ENCODE measurements around the gene PPP1R3E. TPM values are rescaled to one million over a fixed set of nuclear protein-coding genes. Genes with fewer than 3 reads are reported as not detected.

The PPP1R3E gene
- total RNA-seq, 1 donor from 2014 or later: 16.9 TPM

DNA sequence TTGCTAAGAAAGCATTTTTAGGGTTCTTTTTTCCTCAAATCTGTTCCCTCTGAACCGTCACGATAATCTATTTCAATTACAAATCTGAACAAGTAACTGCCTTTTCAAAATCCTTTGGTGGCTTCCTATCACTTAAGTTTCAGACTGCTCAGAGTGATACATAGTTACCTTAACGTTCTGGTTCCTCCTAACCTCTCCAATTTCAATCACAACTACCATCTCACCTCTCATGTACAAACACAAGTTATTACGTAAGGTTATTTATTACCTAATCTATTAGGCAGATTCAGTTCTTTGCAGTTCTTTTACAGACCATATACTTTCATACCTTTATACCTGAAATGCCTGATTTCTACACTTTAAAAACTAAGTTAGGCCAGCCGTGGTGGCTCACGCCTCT is 52.8 kb downstream of the PPP1R3E start:
- no peak for ATAC-seq
- H3K27ac ChIP-seq: no peak overlapping the region
- no peaks in the 10 kb centered on the region for H3K4me1 ChIP-seq
- intact Hi-C loops (cut with DNase I): no loop called here
- H3K9me3 ChIP-seq: no peaks in the 10 kb centered on the region
- H3K4me3 ChIP-seq: no peak overlapping the region
- no peaks in the 10 kb centered on the region for H3K36me3 ChIP-seq
- TF ChIP-seq, protein P1, sequence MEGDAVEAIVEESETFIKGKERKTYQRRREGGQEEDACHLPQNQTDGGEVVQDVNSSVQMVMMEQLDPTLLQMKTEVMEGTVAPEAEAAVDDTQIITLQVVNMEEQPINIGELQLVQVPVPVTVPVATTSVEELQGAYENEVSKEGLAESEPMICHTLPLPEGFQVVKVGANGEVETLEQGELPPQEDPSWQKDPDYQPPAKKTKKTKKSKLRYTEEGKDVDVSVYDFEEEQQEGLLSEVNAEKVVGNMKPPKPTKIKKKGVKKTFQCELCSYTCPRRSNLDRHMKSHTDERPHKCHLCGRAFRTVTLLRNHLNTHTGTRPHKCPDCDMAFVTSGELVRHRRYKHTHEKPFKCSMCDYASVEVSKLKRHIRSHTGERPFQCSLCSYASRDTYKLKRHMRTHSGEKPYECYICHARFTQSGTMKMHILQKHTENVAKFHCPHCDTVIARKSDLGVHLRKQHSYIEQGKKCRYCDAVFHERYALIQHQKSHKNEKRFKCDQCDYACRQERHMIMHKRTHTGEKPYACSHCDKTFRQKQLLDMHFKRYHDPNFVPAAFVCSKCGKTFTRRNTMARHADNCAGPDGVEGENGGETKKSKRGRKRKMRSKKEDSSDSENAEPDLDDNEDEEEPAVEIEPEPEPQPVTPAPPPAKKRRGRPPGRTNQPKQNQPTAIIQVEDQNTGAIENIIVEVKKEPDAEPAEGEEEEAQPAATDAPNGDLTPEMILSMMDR (IDR thresholded peaks at IDR 0.05): no peak
- no peaks in the 10 kb centered on the region for H3K27me3 ChIP-seq (ENCODE audit: low read depth)
- DNase-seq: no peak

DNA sequence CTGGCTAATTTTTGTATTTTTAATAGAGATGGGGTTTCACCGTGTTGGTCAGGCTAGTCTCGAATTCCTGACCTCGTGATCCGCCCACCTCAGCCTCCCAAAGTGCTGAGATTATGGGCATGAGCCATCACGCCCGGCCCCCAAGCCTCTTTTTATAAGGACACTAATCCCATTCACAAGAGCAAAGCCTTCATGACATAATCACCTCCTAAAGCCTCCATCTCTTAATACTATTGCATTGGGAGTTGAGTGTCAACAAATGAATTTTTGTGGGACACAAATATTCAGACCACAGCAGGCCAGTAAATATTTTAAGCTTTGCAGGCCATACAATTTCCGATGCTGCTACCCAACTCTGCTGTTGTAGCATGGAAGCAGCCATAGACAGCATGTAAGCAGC is 54.1 kb downstream of the PPP1R3E start:
- Histone ChIP-seq H3K4me3 (no peak overlapping the region), H3K27me3 (ENCODE audit: low read depth) (no peaks in the 10 kb centered on the region), H3K4me1 (no peaks in the 10 kb centered on the region), H3K27ac (no peak overlapping the region), H3K9me3 (no peaks in the 10 kb centered on the region), H3K36me3 (no peaks in the 10 kb centered on the region)
- ATAC-seq (no peak), DNase-seq (no peak)
- TF ChIP-seq, protein P1 (IDR thresholded peaks at IDR 0.05): no peak
- intact Hi-C loops (cut with DNase I): no loop called here

Other genes starting within 250 kb of the PPP1R3E start
- 5.6 TPM for gene CDH24, start 245.3 kb downstream of the PPP1R3E start, total RNA-seq
- 163 TPM for gene ACIN1, start 207.7 kb downstream of the PPP1R3E start, total RNA-seq
- gene C14orf119, start 207.4 kb downstream of the PPP1R3E start, total RNA-seq: 53.3 TPM
- not detected for gene CIROP, start 197.9 kb downstream of the PPP1R3E start, total RNA-seq
- gene CEBPE, start 183.6 kb downstream of the PPP1R3E start, total RNA-seq: 0.32 TPM
- gene SLC7A8, start 119.2 kb downstream of the PPP1R3E start, total RNA-seq: 36.8 TPM
- not detected for gene RNF212B, start 64.9 kb downstream of the PPP1R3E start, total RNA-seq
- 12.4 TPM for gene HOMEZ, start 16.7 kb downstream of the PPP1R3E start, total RNA-seq
- gene BCL2L2, start 4.0 kb upstream of the PPP1R3E start, total RNA-seq: 43.9 TPM
- 122 TPM for gene PABPN1, start 18.6 kb upstream of the PPP1R3E start, total RNA-seq
- gene SLC22A17, start 50.0 kb upstream of the PPP1R3E start, total RNA-seq: 10.6 TPM
- gene EFS, start 62.3 kb upstream of the PPP1R3E start, total RNA-seq: 11.5 TPM
- gene IL25, start 70.0 kb upstream of the PPP1R3E start, total RNA-seq: not detected
- gene CMTM5, start 74.2 kb upstream of the PPP1R3E start, total RNA-seq: 1.4 TPM
- 0.62 TPM for gene MYH6, start 105.4 kb upstream of the PPP1R3E start, total RNA-seq
- gene MYH7, start 132.8 kb upstream of the PPP1R3E start, total RNA-seq: 0.09 TPM
- 33.3 TPM for gene NGDN, start 166.8 kb upstream of the PPP1R3E start, total RNA-seq
- gene ZFHX2, start 248.9 kb upstream of the PPP1R3E start, total RNA-seq: 5.1 TPM